Mononuclear cell (primary cell): ENCODE measurements around the gene LRRC61. TPM values are rescaled to one million over a fixed set of nuclear protein-coding genes. Genes with fewer than 3 reads are reported as not detected.
"Not testable (repeated sequence)": the region's sequence is repeated elsewhere in the genome, so short reads cannot be mapped to it uniquely, and the experiment has no call there.

Experiments used
- H3K27me3 ChIP-seq: 2 replicates; pipeline ENCODE4 v1.6.0; 2011; ENCODE audit warnings: low read length, control low read depth; ENCODE audit not compliant: insufficient read depth
- H3K4me1 ChIP-seq: 2 replicates; pipeline ENCODE4 v1.5.1; 2011; ENCODE audit warnings: mild to moderate bottlenecking, low read length, control low read depth; ENCODE audit not compliant: insufficient read depth
- H3K4me3 ChIP-seq: 2 replicates; pipeline ENCODE4 v1.5.1; 2011; ENCODE audit warnings: mild to moderate bottlenecking, low read length, moderate library complexity
- H3K9me3 ChIP-seq: 2 replicates; pipeline ENCODE4 v1.5.1; 2011; ENCODE audit warnings: low read depth, mild to moderate bottlenecking, control low read depth, low read length
- total RNA-seq: library from RNA; depleted of rRNA; stranded (reverse); fragments of >200 nt; gene quantifications from one replicate; pipeline ENCODE4 v1.2.3, GENCODE V29; 2012

The LRRC61 gene
- total RNA-seq, 1 donor = 15.6 TPM

DNA sequence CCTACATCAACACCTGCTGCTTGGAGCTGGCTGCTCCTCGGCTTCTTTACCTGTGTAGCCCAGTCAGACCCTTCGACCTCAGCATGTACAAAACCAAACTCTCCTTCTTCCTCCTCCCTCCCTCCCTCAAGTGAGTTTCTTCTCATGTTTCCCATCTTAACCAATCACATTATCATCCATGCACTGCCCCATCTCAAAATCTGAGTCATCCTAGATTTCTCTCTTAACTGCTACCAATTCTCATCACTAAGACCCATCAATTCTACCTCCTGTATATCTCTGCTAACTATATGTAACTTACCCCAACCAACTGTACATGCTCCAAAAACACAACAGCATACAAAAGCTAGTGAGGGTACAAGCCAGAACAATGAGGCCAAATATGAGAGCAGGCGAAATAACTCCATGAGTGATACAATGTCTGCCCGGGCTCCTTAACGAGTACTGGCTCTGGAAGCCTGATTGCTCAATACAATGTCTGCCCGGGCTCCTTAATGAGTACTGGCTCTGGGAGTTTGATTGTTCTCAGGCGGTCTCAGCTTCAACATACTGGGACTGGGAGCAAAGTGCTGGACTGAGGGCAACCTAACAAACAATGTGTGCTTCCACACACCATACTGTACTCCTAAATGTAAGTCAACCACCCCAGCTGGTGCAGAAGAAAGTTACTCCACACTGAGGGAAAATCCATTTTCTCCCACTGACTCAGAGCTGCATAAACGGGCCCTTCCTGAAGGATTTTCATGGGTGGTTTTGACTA is 18.5 kb upstream of the LRRC61 start:
- H3K27me3 ChIP-seq, H3K9me3 ChIP-seq, H3K4me3 ChIP-seq, H3K4me1 ChIP-seq: not testable (repeated sequence)

DNA sequence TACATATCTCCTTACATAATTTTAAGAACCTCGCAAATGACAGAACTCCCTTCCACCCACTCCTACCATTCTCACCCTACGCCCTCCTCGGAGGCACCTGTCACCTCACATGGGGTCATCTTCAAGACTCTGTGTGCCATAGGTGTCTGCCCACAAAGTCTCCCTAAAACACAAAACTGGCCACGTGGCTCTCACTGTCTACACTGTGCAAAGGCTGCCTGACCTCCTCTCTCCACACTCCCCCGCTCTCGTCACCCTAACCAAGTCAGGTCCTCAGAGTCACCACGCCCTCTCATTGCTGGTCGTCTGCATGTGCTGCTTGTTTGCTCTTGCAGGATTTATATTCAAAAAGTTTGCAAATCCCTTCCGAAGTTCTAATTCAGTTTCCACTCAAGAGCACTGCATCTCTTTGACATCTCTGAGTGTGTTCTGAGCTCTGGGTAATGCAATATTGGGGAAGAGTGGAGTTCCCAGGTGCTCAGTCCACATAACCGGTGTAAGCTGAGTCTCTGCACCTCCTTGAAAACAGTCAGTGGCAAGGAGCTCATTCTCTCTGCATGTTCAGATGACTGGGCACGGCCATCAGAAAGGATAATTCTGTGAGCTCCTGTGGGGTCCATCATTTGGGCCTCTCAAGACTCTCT is 17.8 kb upstream of the LRRC61 start:
- not testable (repeated sequence) for H3K4me3 ChIP-seq, H3K4me1 ChIP-seq, H3K27me3 ChIP-seq, H3K9me3 ChIP-seq

DNA sequence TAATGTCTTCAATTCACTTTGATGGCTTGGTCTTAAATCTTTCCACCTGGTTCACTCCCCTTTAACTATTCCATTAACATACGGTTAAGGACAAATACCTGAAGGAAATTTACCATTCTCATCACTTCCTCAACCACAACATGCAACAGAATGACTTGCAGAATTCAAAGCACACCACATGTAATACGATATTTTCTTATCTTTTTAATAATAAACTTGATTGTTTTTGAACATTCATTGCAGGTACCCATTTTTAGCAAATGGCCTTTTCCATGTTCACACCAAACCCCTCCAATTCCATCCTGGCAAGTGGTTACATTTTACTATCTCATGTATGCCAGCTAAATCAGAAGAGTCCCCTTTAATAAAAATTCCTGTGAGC is 17.3 kb upstream of the LRRC61 start:
- H3K27me3 ChIP-seq, H3K9me3 ChIP-seq, H3K4me1 ChIP-seq, H3K4me3 ChIP-seq: not testable (repeated sequence)

DNA sequence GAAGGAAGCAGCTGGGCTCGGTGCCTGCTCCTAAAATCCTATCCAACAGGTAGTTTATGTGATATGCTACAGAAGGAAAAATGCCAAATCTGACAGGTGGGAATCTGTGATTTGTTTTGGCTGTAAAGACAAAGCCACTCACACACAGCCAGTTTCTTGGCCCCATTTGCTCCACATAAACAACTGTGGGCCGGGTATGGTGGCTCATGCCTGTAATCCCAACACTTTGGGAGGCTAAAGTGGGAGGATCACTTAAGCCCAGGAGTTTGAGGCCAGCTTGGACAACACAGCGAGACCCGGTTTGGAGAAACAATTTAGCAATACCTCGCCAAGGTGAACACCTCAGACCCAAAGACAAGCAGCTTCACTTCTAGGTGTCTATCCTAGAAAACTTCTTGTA is 16.8 kb upstream of the LRRC61 start:
- H3K4me1 ChIP-seq, H3K4me3 ChIP-seq, H3K27me3 ChIP-seq, H3K9me3 ChIP-seq: not testable (repeated sequence)

DNA sequence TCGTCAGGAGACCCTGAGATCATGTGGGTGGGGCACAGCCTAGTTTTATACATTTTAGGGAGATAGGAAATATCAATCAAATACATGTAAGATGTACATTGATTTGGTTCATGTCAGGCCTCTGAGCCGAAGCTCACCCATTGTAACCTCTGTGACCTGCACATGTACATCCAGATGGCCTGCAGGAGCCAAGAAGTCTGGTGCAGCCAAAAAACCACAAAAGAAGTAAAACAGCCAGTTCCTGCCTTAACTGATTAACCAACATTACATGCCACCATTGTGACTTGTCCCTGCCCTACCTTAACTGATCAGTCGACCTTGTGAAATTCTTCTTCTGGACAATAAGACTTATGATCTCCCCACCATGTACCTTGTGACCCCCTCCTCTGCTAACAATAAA is 16.0 kb upstream of the LRRC61 start:
- Histone ChIP-seq H3K27me3 (no peaks in the 10 kb centered on the region), H3K4me1 (no peaks in the 10 kb centered on the region), H3K9me3 (no peaks in the 10 kb centered on the region), H3K4me3 (no peak overlapping the region)

DNA sequence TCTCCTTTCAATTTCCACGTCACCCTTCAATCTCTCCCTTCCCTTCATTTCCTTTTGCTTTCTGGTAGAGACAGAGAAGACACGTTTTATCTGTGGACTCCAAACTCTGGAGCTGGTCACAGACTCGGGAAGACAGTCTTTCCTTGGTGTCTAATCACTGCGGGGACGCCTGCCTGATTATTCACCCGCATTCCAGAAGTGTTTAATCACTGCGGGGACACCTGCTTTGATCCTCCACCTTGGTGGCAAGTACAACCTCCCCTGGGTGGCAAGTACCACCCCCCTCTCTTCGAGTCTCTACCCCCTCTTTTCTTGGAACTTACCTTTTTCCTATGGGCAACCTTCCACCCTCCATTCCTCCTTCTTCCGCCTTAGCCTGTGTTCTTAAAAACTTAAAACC is 15.3 kb upstream of the LRRC61 start:
- Histone ChIP-seq H3K9me3 (no peaks in the 10 kb centered on the region), H3K4me1 (no peaks in the 10 kb centered on the region), H3K27me3 (no peaks in the 10 kb centered on the region), H3K4me3 (no peak overlapping the region)

DNA sequence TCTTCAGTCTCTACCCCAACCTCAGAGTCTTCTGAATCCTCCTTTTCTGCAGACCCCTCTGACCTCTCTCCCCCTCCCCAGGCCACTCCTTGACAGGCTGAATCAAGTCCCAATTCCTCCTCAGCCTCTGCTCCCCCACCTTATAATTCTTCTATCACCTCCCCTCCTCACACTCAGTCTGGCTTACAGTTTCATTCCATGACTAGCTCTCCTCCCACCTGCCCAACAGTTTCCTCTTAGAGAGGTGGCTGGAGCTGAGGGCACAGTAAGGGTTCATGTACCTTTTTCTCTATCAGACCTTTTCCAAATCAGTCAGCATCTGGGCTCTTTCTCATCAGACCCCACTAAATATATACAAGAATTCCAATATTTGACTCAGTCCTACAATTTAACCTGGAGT is 14.6 kb upstream of the LRRC61 start:
- H3K9me3 ChIP-seq = no peaks in the 10 kb centered on the region
- H3K4me1 ChIP-seq = no peaks in the 10 kb centered on the region
- H3K4me3 ChIP-seq = no peak overlapping the region
- H3K27me3 ChIP-seq = no peaks in the 10 kb centered on the region

DNA sequence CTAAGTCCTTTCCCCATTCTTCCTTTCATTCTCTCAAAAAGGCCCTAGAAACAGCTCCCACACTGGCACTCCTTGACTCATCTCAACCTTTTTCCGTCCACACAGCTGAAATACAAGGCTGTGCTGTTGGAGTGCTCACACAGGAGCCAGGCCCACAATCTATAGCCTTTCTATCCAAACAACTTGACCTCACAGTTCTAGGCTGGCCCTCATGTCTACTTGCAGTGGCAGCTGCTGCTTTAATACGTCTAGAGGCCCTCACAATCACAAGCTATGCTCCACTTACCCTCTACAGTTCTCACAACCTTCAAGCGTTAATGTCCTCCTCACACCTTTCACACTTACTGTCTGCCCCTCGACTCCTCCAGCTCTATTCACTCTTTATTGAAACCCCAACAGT is 12.0 kb upstream of the LRRC61 start:
- Histone ChIP-seq H3K4me1 (no peaks in the 10 kb centered on the region), H3K9me3 (no peaks in the 10 kb centered on the region), H3K4me3 (no peak overlapping the region), H3K27me3 (no peaks in the 10 kb centered on the region)

DNA sequence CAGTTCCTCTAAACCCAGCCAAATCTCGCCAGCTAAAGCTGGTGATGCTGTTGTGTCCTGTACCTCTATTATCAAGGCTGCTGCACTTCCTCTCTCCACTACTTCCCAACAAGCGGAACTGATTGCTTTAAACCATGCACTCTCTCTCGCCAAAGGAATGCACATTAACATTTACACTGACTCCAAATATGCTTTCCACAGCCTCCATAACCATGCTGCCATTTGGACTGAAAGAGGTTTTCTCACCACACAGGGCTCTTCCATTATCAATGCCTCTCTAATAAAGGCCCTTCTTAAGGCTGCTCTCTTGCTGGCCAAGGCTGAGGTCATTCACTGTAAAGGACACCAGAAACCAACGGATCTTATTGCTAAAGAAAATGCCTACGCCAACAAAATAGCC is 11.4 kb upstream of the LRRC61 start:
- no peaks in the 10 kb centered on the region for H3K4me1 ChIP-seq
- no peaks in the 10 kb centered on the region for H3K9me3 ChIP-seq
- no peaks in the 10 kb centered on the region for H3K27me3 ChIP-seq
- no peak overlapping the region for H3K4me3 ChIP-seq

DNA sequence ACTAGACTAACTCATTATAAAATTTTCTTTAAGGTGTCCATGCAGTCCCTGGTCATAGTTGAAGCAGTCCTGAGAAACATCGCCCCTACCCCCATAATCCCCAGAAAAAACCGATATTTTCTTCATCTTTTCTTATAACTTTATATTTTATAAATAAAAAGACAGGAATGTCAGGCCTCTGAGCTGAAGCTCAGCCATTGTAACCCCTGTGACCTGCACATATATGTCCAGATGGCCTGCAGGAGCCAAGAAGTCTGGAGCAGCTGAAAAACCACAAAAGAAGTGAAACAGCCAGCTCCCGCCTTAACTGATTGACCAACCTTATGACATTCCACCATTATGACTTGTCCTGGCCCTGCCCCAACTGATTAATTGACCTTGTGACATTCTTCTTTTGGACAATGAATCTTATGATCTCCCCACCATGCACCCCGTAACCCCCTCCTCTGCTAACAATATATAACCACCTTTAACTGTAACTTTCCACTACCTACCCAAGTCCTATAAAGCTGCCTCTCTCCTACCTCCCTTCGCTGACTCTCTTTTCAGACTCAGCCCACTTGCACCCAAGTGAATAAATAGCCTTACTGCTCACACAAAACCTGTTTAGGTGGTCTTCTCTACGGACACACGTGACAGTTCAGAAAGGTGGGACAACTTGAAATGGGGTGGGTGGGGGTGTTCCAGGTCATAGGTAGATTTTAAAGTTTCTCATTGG is 10.3 kb upstream of the LRRC61 start:
- not testable (repeated sequence) for H3K4me1 ChIP-seq, H3K4me3 ChIP-seq, H3K27me3 ChIP-seq, H3K9me3 ChIP-seq

DNA sequence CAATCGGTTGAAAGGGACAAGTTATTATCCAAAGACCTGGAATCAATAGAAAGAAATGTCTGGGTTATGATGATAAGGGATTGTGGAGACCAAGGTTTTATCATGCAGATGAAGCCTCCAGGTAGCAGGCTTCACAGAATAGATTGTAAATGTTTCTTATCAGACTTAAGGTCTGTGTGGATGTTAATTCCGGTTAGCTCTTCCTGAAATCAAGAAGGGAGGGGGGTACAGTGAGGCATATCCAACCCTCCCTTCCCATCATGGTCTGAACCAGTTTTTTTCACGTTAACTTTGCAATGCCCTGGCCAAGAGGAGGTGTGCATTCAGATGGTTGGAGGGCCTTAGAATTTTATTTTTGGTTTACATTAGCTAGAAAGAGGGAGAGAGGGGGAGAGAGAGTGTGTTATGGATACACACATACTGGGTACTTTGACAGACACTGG is 9.8 kb upstream of the LRRC61 start:
- Histone ChIP-seq H3K9me3 (no peaks in the 10 kb centered on the region), H3K4me1 (no peaks in the 10 kb centered on the region), H3K4me3 (no peak overlapping the region), H3K27me3 (no peaks in the 10 kb centered on the region)

DNA sequence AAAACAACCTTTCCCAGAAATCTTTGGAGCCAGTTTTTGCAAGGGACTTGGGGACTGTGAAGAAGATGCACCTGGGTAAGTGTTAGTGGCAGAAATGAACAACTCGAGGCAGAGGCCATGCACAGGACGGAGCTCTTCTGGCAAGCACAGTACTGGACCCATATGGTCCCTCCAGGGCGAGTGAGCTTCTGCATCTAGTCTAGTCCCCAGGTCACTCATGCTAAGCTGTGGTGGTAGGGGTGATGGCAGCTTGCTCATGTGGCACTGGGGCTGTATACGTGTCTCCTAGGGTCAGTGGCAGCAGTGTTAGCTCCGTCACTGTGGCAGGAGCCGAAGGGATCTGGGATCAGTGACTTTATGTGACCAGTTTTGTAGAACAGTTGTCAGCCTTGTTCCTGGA is 9.3 kb upstream of the LRRC61 start:
- no peak overlapping the region for H3K4me3 ChIP-seq
- H3K27me3 ChIP-seq = no peaks in the 10 kb centered on the region
- no peaks in the 10 kb centered on the region for H3K9me3 ChIP-seq
- no peaks in the 10 kb centered on the region for H3K4me1 ChIP-seq

DNA sequence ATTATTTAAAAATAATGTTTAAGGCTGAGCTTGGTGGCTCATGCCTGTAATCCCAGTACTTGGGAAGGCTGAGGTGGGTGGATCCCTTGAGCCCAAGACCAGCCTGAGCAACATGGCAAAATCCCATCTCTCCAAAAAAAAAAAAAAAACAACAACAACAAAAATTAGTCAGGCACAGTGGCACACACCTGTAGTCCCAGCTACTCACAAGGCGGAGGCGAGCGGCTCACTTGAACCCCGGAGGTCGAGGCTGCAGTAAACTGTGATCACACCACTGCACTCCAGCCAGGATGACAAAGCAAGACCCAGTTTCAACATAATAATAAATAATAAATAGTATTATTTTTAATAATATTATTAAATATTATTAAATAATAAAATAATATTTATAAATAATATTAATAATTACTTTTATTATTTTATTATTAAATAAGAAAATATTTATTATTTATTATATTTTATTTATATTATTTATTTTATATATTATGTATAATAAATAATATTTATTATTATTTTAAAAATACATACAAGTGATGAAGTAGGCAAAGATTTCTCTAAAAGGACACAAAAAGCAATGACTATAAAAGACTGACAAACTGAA is 8.4 kb upstream of the LRRC61 start:
- H3K4me3 ChIP-seq = no peak overlapping the region
- H3K9me3 ChIP-seq = no peaks in the 10 kb centered on the region
- no peaks in the 10 kb centered on the region for H3K4me1 ChIP-seq
- H3K27me3 ChIP-seq = no peaks in the 10 kb centered on the region

DNA sequence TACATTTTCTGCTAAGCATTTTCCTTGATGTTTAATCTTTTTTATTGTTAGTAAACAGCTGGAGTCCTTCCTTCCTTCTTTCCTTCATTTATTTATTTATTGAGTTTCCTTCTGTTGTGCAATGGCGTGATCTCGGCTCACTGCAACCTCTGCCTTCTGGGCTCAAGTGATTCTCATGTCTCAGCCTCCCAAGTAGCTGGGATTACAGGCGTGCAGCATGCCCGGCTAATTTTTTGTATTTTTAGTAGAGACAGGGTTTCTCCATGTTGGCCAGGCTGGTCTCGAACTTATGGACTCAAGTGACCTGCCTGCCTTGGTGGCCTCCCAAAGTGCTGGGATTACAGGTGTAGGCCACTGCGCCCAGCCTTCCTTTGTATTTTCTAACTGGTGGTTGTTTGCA is 6.2 kb upstream of the LRRC61 start:
- H3K4me3 ChIP-seq, H3K27me3 ChIP-seq, H3K4me1 ChIP-seq, H3K9me3 ChIP-seq: not testable (repeated sequence)

DNA sequence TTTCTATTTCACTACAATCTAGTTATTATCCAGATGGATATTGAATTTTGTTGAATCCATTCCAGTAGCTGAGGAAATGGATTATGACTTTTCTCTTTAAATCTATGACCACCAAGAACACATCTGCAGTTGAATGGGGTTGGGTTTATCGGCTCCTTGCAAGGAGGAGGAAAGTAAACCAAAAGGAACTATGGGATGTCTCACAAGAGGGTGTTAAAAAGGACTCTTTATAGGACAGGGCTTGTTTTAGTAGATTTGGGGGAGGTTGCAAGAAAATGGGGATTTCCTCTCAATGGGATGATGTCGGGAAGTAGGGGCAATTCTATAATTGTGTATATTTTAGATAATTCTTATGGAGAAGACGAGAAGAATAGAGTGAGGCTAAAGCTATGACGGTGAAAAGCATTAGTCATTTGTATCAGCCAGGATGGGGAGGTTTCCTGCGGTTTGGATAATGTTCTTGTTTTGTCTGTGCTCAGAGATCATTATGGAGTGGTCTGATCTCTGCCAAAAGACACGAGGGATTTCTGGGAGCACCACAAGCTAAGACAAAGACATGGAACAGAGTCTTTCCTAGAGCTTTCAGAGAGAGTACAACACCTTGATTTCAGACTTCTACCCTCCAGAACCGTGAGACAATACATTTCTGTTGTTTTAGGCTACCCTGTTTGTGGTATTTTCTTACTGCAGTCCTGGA is 5.3 kb upstream of the LRRC61 start:
- Histone ChIP-seq H3K27me3 (no peaks in the 10 kb centered on the region), H3K4me3 (no peak overlapping the region), H3K4me1 (peaks cover 12% of the 10 kb centered on the region), H3K9me3 (no peaks in the 10 kb centered on the region)
